ENCODE data around the gene LSS. TPM values are rescaled to one million over a fixed set of nuclear protein-coding genes. Genes with fewer than 3 reads are reported as not detected.
A peak's percentile ranks its signal among the peaks of the same experiment; 100 is the strongest.

LSS gene
- total RNA-seq, 1 experiment from 2014 or later, result 101 TPM

GRCh38 chr21:46181436-46181835 lies 47.1 kb downstream of the LSS start:
- H3K4me3 Mint-ChIP-seq, result peak overlapping the region; percentile 31; the same call in 1 of the 2 replicates
- CTCF ChIA-PET, result interaction anchor here (1.3 to 2.0 kb wide), 3 partner anchors 9 to 38 kb away, joined by 4 to 8 read pairs (median 5); no protein-coding TSS in a partner anchor

DNA sequence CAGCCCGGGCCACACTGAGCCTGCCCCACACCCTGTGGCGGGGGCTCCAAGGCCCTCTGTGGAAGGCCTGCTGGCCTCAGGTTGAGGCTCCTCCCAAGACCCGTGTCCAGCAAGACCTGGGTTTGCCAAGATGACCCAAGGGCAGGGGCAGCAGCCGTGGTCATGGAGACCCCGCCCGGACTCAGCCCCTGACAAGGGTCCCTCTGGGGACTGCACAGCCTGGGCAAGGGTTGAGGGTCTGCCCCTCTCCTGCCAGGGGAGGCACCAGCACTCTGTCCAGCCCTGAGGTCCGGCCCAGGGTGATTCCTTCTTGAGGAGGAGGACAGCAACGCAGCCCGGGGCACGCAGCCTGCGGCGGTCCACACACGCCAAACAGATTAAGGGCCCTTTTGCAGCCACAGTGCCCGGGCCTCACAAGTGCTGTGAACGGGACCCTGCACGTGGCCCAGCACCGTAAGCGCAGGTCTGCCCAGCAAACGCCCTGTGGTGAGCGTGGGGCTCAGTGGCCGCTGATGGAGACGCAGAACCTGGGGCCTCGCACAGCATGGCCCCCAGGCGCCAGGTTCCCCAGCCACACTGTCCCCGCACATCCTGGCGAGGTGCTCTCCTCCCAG lies 47.7 kb downstream of the LSS start:
- Mint-ChIP-seq H3K36me3 (peaks cover 20% of the 10 kb centered on the region), H3K4me3 (no peak overlapping the region), H3K9me3 (peaks cover 24% of the 10 kb centered on the region), H3K27ac (no peak overlapping the region), H3K27me3 (ENCODE audit: low read depth) (no peaks in the 10 kb centered on the region), H3K4me1 (peaks cover 19% of the 10 kb centered on the region)
- TF ChIP-seq OVOL2 (CRISPR knock-in tag; IDR thresholded peaks at IDR 0.05; ENCODE audit: borderline replicate concordance) (no peak), USF1 (CRISPR knock-in tag; IDR thresholded peaks at IDR 0.05) (no peak), ZNF219 (CRISPR knock-in tag; IDR thresholded peaks at IDR 0.05; ENCODE audit: borderline replicate concordance) (no peak), NFATC4 (CRISPR knock-in tag; IDR thresholded peaks at IDR 0.05) (no peak), EMX1 (CRISPR knock-in tag; IDR thresholded peaks at IDR 0.05) (no peak), FOXK1 (CRISPR knock-in tag; IDR thresholded peaks at IDR 0.05) (no peak), SMAD4 (CRISPR knock-in tag; IDR thresholded peaks at IDR 0.05) (no peak), CBFB (CRISPR knock-in tag; IDR thresholded peaks at IDR 0.05; ENCODE audit: low read depth) (no peak)
- TF ChIP-seq, protein P1, sequence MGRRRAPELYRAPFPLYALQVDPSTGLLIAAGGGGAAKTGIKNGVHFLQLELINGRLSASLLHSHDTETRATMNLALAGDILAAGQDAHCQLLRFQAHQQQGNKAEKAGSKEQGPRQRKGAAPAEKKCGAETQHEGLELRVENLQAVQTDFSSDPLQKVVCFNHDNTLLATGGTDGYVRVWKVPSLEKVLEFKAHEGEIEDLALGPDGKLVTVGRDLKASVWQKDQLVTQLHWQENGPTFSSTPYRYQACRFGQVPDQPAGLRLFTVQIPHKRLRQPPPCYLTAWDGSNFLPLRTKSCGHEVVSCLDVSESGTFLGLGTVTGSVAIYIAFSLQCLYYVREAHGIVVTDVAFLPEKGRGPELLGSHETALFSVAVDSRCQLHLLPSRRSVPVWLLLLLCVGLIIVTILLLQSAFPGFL (CRISPR knock-in tag; IDR thresholded peaks at IDR 0.05; ENCODE audit: borderline replicate concordance), result no peak
- TF ChIP-seq, protein P2, sequence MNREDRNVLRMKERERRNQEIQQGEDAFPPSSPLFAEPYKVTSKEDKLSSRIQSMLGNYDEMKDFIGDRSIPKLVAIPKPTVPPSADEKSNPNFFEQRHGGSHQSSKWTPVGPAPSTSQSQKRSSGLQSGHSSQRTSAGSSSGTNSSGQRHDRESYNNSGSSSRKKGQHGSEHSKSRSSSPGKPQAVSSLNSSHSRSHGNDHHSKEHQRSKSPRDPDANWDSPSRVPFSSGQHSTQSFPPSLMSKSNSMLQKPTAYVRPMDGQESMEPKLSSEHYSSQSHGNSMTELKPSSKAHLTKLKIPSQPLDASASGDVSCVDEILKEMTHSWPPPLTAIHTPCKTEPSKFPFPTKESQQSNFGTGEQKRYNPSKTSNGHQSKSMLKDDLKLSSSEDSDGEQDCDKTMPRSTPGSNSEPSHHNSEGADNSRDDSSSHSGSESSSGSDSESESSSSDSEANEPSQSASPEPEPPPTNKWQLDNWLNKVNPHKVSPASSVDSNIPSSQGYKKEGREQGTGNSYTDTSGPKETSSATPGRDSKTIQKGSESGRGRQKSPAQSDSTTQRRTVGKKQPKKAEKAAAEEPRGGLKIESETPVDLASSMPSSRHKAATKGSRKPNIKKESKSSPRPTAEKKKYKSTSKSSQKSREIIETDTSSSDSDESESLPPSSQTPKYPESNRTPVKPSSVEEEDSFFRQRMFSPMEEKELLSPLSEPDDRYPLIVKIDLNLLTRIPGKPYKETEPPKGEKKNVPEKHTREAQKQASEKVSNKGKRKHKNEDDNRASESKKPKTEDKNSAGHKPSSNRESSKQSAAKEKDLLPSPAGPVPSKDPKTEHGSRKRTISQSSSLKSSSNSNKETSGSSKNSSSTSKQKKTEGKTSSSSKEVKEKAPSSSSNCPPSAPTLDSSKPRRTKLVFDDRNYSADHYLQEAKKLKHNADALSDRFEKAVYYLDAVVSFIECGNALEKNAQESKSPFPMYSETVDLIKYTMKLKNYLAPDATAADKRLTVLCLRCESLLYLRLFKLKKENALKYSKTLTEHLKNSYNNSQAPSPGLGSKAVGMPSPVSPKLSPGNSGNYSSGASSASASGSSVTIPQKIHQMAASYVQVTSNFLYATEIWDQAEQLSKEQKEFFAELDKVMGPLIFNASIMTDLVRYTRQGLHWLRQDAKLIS (CRISPR knock-in tag; IDR thresholded peaks at IDR 0.05; ENCODE audit: borderline replicate concordance), result no peak
- TF ChIP-seq, protein P3, sequence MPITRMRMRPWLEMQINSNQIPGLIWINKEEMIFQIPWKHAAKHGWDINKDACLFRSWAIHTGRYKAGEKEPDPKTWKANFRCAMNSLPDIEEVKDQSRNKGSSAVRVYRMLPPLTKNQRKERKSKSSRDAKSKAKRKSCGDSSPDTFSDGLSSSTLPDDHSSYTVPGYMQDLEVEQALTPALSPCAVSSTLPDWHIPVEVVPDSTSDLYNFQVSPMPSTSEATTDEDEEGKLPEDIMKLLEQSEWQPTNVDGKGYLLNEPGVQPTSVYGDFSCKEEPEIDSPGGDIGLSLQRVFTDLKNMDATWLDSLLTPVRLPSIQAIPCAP (CRISPR knock-in tag; IDR thresholded peaks at IDR 0.05), result no peak
- TF ChIP-seq, protein P4, sequence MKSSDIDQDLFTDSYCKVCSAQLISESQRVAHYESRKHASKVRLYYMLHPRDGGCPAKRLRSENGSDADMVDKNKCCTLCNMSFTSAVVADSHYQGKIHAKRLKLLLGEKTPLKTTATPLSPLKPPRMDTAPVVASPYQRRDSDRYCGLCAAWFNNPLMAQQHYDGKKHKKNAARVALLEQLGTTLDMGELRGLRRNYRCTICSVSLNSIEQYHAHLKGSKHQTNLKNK (CRISPR knock-in tag; IDR thresholded peaks at IDR 0.05), result no peak
- TF ChIP-seq, protein P5, sequence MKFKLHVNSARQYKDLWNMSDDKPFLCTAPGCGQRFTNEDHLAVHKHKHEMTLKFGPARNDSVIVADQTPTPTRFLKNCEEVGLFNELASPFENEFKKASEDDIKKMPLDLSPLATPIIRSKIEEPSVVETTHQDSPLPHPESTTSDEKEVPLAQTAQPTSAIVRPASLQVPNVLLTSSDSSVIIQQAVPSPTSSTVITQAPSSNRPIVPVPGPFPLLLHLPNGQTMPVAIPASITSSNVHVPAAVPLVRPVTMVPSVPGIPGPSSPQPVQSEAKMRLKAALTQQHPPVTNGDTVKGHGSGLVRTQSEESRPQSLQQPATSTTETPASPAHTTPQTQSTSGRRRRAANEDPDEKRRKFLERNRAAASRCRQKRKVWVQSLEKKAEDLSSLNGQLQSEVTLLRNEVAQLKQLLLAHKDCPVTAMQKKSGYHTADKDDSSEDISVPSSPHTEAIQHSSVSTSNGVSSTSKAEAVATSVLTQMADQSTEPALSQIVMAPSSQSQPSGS (CRISPR knock-in tag; IDR thresholded peaks at IDR 0.05; ENCODE audit: borderline replicate concordance, low read depth), result no peak
- POLR2A ChIA-PET, result no interaction called here
- ATAC-seq (no peak), DNase-seq (ENCODE audit: low spot score) (no peak)
- CTCF ChIA-PET, result interaction anchor here (1.3 to 2.0 kb wide), 2 partner anchors 8 to 37 kb away, joined by 4 to 5 read pairs; no protein-coding TSS in a partner anchor

More at GRCh38 chr21:46181436-46181835, 47.1 kb downstream of the LSS start:
- H3K4me1 Mint-ChIP-seq, result peaks cover 19% of the 10 kb centered on the region
- H3K27me3 Mint-ChIP-seq (ENCODE audit: low read depth), result no peaks in the 10 kb centered on the region
- ATAC-seq (no peak), DNase-seq (ENCODE audit: low spot score) (no peak)
- no peak overlapping the region for H3K27ac Mint-ChIP-seq
- POLR2A ChIA-PET, result no interaction called here
- no peak for TF ChIP-seq TP53 (CRISPR knock-in tag; IDR thresholded peaks at IDR 0.05)
- peaks cover 16% of the 10 kb centered on the region for H3K36me3 Mint-ChIP-seq
- H3K9me3 Mint-ChIP-seq, result peaks cover 19% of the 10 kb centered on the region

Data from WTC11 (cell line).